ENCODE measurements around the gene KPNA1. TPM values are rescaled to one million over a fixed set of nuclear protein-coding genes. Genes with fewer than 3 reads are reported as not detected.

Gene KPNA1
- total RNA-seq, 2 donors from 2014 or later, result 30.7 to 59.2 TPM

DNA sequence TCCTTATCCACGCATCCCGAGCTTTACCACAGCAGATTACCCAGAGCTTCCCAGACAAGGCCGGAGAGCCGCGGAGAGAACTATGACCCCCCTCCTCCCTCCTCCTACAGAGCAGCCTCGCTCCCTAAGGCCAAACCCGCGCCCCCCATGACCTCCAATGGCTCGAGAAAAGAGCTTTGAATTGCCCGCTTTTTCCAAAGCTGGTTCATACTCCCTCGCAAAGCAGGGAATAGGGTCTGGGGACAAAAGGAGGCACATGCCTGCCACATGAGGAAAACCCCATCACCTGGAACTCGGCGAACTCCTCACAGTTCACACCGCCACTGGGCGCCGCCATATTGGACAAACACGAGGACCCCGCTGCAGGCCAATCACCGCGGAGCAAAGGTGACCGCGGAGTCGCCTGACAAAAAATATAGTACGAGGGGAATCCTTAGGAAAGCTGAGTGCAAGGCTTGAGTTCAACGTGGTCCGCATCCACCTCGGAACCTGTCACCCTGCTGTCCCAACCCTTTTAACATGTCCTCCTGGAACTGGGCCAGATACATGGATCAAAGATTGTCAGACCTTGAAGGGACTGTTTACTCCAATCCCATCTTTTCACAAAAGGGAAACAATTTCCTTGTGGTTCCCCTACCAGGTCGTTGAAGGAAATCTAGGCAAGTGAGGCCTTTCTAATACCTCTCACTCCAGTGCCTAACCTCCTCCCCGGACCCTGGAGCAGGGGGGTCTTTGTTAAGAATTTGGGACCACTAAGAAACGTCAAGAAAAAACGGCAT, 131.7 kb downstream of the KPNA1 start, which contains the start of gene MIX23:
Gene MIX23, minus strand, starts transcription at position 344 of the 779 bp plus-strand sequence. Its CDS starts 7 bp downstream, at position 337.
- Histone ChIP-seq H3K36me3 (no peaks in the 10 kb centered on the region), H3K4me3 (peak within 1 kb of the TSS; percentile 81), H3K9me3 (no peaks in the 10 kb centered on the region), H3K4me1 (ENCODE audit: control insufficient read depth in 1 of 2, low read depth in 2 of 2) (peaks cover 4 to 27% of the 10 kb centered on the region in 2 donors), H3K27ac (peak within 1 kb of the TSS; percentile 70 to 84), H3K27me3 (replicated peaks; ENCODE audit: insufficient read depth) (no peaks in the 10 kb centered on the region)
- TF ChIP-seq, protein P1, sequence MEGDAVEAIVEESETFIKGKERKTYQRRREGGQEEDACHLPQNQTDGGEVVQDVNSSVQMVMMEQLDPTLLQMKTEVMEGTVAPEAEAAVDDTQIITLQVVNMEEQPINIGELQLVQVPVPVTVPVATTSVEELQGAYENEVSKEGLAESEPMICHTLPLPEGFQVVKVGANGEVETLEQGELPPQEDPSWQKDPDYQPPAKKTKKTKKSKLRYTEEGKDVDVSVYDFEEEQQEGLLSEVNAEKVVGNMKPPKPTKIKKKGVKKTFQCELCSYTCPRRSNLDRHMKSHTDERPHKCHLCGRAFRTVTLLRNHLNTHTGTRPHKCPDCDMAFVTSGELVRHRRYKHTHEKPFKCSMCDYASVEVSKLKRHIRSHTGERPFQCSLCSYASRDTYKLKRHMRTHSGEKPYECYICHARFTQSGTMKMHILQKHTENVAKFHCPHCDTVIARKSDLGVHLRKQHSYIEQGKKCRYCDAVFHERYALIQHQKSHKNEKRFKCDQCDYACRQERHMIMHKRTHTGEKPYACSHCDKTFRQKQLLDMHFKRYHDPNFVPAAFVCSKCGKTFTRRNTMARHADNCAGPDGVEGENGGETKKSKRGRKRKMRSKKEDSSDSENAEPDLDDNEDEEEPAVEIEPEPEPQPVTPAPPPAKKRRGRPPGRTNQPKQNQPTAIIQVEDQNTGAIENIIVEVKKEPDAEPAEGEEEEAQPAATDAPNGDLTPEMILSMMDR (IDR thresholded peaks at IDR 0.05), result no peak
- peak; percentile 54 for ATAC-seq (ENCODE audit: insufficient number of reproducible peaks, low FRiP score, low read depth)
- peak; percentile 59 for DNase-seq (ENCODE audit: low spot score)

DNA sequence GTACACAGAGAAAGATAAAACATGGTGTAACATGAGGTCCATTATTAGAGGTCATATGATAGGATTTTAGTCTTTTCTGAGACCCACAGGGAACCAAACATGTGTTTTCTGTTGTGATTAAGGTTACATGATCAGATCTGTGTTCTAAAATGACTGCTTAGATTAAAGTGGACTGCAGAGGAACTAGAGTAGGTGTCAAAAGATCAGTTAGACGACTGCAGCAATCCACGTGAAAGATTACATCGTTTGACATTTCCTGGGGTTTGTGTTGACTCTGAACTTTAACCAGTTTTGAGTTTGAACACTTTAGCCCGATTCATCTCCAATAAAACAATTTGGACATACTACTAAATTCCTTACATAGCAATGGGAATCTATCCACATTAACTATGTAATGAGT, 136.8 kb downstream of the KPNA1 start:
- no peaks in the 10 kb centered on the region for H3K9me3 ChIP-seq
- TF ChIP-seq, protein P1 (IDR thresholded peaks at IDR 0.05), result no peak
- H3K4me3 ChIP-seq, result no peak overlapping the region
- ATAC-seq (ENCODE audit: insufficient number of reproducible peaks, low FRiP score, low read depth) (no peak), DNase-seq (ENCODE audit: low spot score) (no peak)
- peaks cover 0 to 8% of the 10 kb centered on the region in 2 donors for H3K4me1 ChIP-seq (ENCODE audit: control insufficient read depth in 1 of 2, low read depth in 2 of 2)
- H3K27me3 ChIP-seq (replicated peaks; ENCODE audit: insufficient read depth), result no peaks in the 10 kb centered on the region
- no peaks in the 10 kb centered on the region for H3K36me3 ChIP-seq
- H3K27ac ChIP-seq, result no peak overlapping the region

DNA sequence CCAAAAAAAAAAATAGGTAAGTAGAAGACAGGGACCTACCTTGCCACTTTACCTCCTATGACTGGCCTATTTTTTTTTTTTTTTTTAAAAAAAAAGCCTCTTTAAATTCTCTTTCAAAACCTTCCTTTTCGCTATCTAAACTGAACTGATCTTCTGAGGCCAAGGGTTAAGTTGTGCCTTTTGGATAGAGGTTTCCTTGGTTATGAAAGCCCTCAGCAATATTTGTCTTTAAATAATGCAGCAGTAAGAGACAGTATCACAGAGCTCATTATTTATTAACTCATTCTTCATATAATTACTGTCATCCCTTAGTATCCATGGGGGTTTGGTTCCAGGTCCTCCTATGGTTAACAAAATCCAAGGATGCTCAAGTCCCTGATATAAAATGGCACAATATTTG, 140.7 kb downstream of the KPNA1 start:
- Histone ChIP-seq H3K4me3 (no peak overlapping the region), H3K4me1 (ENCODE audit: control insufficient read depth in 1 of 2, low read depth in 2 of 2) (no peaks in the 10 kb centered on the region), H3K9me3 (no peaks in the 10 kb centered on the region), H3K36me3 (peaks cover 5% of the 10 kb centered on the region), H3K27ac (no peak overlapping the region), H3K27me3 (replicated peaks; ENCODE audit: insufficient read depth) (no peaks in the 10 kb centered on the region)
- TF ChIP-seq, protein P1 (IDR thresholded peaks at IDR 0.05), result no peak
- ATAC-seq (ENCODE audit: insufficient number of reproducible peaks, low FRiP score, low read depth) (no peak), DNase-seq (ENCODE audit: low spot score) (no peak)

Other genes with a start within 250 kb of the KPNA1 start
- 10 to 100 TPM in 1 of 2 donors, not detected in 1; 12.3 TPM for gene CSTA, start 189.7 kb downstream of the KPNA1 start, total RNA-seq
- gene MIX23, start 131.7 kb downstream of the KPNA1 start, total RNA-seq, result 10 to 100 TPM; 10.7 to 13.4 TPM
- gene FAM162A, start 130.8 kb downstream of the KPNA1 start, total RNA-seq, result 1 to 10 TPM; 7.1 to 8.0 TPM
- gene WDR5B, start 98.9 kb downstream of the KPNA1 start, total RNA-seq, result 1 to 10 TPM; 3.8 to 6.2 TPM
- gene PARP9, start 49.4 kb upstream of the KPNA1 start, total RNA-seq, result 10 to 100 TPM; 31.8 to 38.0 TPM
- gene DTX3L, start 49.4 kb upstream of the KPNA1 start, total RNA-seq, result 10 to 100 TPM; 16.2 to 31.5 TPM
- gene PARP15, start 62.7 kb upstream of the KPNA1 start, total RNA-seq, result 1 to 10 TPM; 4.0 to 4.1 TPM
- 10 to 100 TPM; 57.1 to 74.1 TPM for gene PARP14, start 165.9 kb upstream of the KPNA1 start, total RNA-seq